MCF 10A (cell line): ENCODE results near the gene NIM1K. TPM values are rescaled to one million over a fixed set of nuclear protein-coding genes. Genes with fewer than 3 reads are reported as not detected.

Experiments used
- BruUV-seq: library from RNA; stranded (reverse); fragments of 400-500 nt; replicated peaks from 2 replicates; lab custom pipeline; 2021; lab: Mats Ljungman, UMichigan
- CTCF ChIA-PET: fragments of 300-600 bp; sonication (Branson Sonifier 250); formaldehyde crosslinking; extraction: SDS; loops from one replicate; lab custom pipeline; 2021; ENCODE audit warnings: antibody characterized with exemption, inconsistent platforms; lab: Yijun Ruan, JAX
- POLR2A ChIA-PET: fragments of 300-600, 350-650 bp; sonication (Branson Sonifier 250); formaldehyde crosslinking; extraction: SDS; loops from one replicate; lab custom pipeline; 2020; ENCODE audit warnings: antibody characterized with exemption, inconsistent platforms; lab: Yijun Ruan, JAX
- DNase-seq: peaks from one replicate; pipeline ENCODE4 v3.0.0-alpha.2; 2018; ENCODE audit not compliant: unreplicated experiment
- H3K27ac Mint-ChIP-seq: one replicate; pipeline ENCODE4 v1.8.0; 2022; ENCODE audit warnings: mild to moderate bottlenecking, low read depth, mixed read lengths; ENCODE audit not compliant: unreplicated experiment
- H3K27me3 Mint-ChIP-seq: one replicate; pipeline ENCODE4 v1.8.0; 2022; ENCODE audit warnings: mixed read lengths; ENCODE audit not compliant: insufficient read depth, unreplicated experiment
- H3K36me3 Mint-ChIP-seq: one replicate; pipeline ENCODE4 v1.8.0; 2022; ENCODE audit warnings: mild to moderate bottlenecking, moderate library complexity, mixed read lengths; ENCODE audit not compliant: insufficient read depth, unreplicated experiment
- H3K4me1 Mint-ChIP-seq: one replicate; pipeline ENCODE4 v1.8.0; 2022; ENCODE audit warnings: mixed read lengths; ENCODE audit not compliant: insufficient read depth, unreplicated experiment
- H3K4me3 Mint-ChIP-seq: one replicate; pipeline ENCODE4 v1.8.0; 2022; ENCODE audit warnings: mild to moderate bottlenecking, moderate library complexity, mixed read lengths; ENCODE audit not compliant: unreplicated experiment
- H3K9me3 Mint-ChIP-seq: one replicate; pipeline ENCODE4 v1.8.0; 2022; ENCODE audit warnings: mixed read lengths; ENCODE audit not compliant: unreplicated experiment
- intact Hi-C: fragments of 100-400 bp; cut with micrococcal nuclease; formaldehyde crosslinking; loops from 2 replicates; pipeline ENCODE4 v1.14.1; 2022
- total RNA-seq: library from RNA; stranded (reverse); gene quantifications from 2 replicates; pipeline ENCODE4 v1.2.3, GENCODE V29; 2022
- TF ChIP-seq, protein P1 (sequence below): fragments of 200-600 bp; IDR thresholded peaks from one replicate; pipeline ENCODE4 v1.8.0; 2022; ENCODE audit warnings: antibody characterized with exemption, mild to moderate bottlenecking; ENCODE audit not compliant: unreplicated experiment

Gene NIM1K
- total RNA-seq, 1 experiment from 2014 or later, result not detected

GRCh38 chr5:43208658-43209057 lies 16.6 kb downstream of the NIM1K start:
- TF ChIP-seq, protein P1, sequence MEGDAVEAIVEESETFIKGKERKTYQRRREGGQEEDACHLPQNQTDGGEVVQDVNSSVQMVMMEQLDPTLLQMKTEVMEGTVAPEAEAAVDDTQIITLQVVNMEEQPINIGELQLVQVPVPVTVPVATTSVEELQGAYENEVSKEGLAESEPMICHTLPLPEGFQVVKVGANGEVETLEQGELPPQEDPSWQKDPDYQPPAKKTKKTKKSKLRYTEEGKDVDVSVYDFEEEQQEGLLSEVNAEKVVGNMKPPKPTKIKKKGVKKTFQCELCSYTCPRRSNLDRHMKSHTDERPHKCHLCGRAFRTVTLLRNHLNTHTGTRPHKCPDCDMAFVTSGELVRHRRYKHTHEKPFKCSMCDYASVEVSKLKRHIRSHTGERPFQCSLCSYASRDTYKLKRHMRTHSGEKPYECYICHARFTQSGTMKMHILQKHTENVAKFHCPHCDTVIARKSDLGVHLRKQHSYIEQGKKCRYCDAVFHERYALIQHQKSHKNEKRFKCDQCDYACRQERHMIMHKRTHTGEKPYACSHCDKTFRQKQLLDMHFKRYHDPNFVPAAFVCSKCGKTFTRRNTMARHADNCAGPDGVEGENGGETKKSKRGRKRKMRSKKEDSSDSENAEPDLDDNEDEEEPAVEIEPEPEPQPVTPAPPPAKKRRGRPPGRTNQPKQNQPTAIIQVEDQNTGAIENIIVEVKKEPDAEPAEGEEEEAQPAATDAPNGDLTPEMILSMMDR, result no peak
- no TSS peak for BruUV-seq
- no peaks in the 10 kb centered on the region for H3K9me3 Mint-ChIP-seq
- H3K4me1 Mint-ChIP-seq, result peaks cover 5% of the 10 kb centered on the region
- POLR2A ChIA-PET, result no interaction called here
- no peak overlapping the region for H3K27ac Mint-ChIP-seq
- CTCF ChIA-PET, result no interaction called here
- peaks cover 17% of the 10 kb centered on the region for H3K27me3 Mint-ChIP-seq
- intact Hi-C loops, result loop anchor here (5.0 kb wide), 1 partner anchor 101 kb away; no protein-coding TSS in a partner anchor
- no peak overlapping the region for H3K4me3 Mint-ChIP-seq
- no peak for DNase-seq
- H3K36me3 Mint-ChIP-seq, result no peaks in the 10 kb centered on the region

GRCh38 chr5:43209060-43209459 lies 17.0 kb downstream of the NIM1K start:
- no peak overlapping the region for H3K4me3 Mint-ChIP-seq
- peaks cover 17% of the 10 kb centered on the region for H3K27me3 Mint-ChIP-seq
- TF ChIP-seq, protein P1, result no peak
- intact Hi-C loops, result loop anchor here (5.0 kb wide), 1 partner anchor 102 kb away; no protein-coding TSS in a partner anchor
- no peaks in the 10 kb centered on the region for H3K9me3 Mint-ChIP-seq
- ChIA-PET CTCF (no interaction called here), POLR2A (no interaction called here)
- BruUV-seq, result no TSS peak
- no peak for DNase-seq
- H3K4me1 Mint-ChIP-seq, result peaks cover 5% of the 10 kb centered on the region
- no peaks in the 10 kb centered on the region for H3K36me3 Mint-ChIP-seq
- H3K27ac Mint-ChIP-seq, result no peak overlapping the region

GRCh38 chr5:43209833-43210232 lies 17.8 kb downstream of the NIM1K start:
- intact Hi-C loops, result loop anchor here (5.0 kb wide), 1 partner anchor 103 kb away; no protein-coding TSS in a partner anchor
- Mint-ChIP-seq H3K9me3 (no peaks in the 10 kb centered on the region), H3K4me3 (no peak overlapping the region), H3K27ac (no peak overlapping the region), H3K36me3 (no peaks in the 10 kb centered on the region), H3K27me3 (peaks cover 17% of the 10 kb centered on the region), H3K4me1 (peaks cover 6% of the 10 kb centered on the region)
- CTCF ChIA-PET, result no interaction called here
- BruUV-seq, result no TSS peak
- POLR2A ChIA-PET, result no interaction called here
- DNase-seq, result no peak
- TF ChIP-seq, protein P1, result no peak

DNA sequence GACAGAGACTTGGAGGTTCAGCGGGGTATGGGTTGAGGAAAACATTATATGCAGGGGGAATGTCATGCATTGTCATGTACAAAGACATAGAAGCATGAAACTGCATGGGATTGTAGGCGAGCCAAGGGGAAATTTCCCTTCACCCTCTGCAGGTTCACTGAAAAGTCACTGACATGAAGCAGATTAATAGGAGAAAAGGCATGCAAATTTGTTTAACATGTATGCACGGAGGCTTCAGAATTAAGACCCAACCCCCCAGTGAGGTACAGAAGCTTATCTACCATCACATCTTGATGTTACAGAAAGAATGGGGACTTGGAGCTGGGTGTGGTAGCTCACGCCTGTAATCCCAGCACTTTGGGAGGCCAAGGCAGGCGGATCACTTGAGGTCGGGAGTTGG lies 18.5 kb downstream of the NIM1K start:
- ChIA-PET POLR2A (no interaction called here), CTCF (interaction anchor here (1.3 kb wide), 1 partner anchor 179 kb away, joined by 3 read pairs; no protein-coding TSS in a partner anchor)
- intact Hi-C loops, result no loop called here
- TF ChIP-seq, protein P1, result no peak
- Mint-ChIP-seq H3K27ac (no peak overlapping the region), H3K4me1 (peaks cover 10% of the 10 kb centered on the region), H3K4me3 (no peak overlapping the region), H3K9me3 (no peaks in the 10 kb centered on the region), H3K36me3 (no peaks in the 10 kb centered on the region), H3K27me3 (peaks cover 17% of the 10 kb centered on the region)
- no TSS peak for BruUV-seq
- no peak for DNase-seq
